Effector memory CD4-positive, alpha-beta T cell (primary cell): Measurements from ENCODE around the gene PSMB5.
"Not testable (repeated sequence)": the region's sequence is repeated elsewhere in the genome, so short reads cannot be mapped to it uniquely, and the experiment has no call there.

ENCODE experiments used
- DNase-seq, 3 donors: peaks; one replicate each; pipeline ENCODE4 v3.0.0-alpha.2; 2020
- H3K27ac ChIP-seq: 2 replicates; pipeline ENCODE4 v1.7.0; 2013; ENCODE audit warnings: mild to moderate bottlenecking, low read length, moderate library complexity; ENCODE audit not compliant: insufficient read depth, poor library complexity, severe bottlenecking
- H3K27me3 ChIP-seq: replicated peaks from 2 replicates; pipeline ENCODE4 v1.7.0; 2013; ENCODE audit warnings: mild to moderate bottlenecking, low read length; ENCODE audit not compliant: insufficient read depth, control insufficient read depth, poor library complexity, severe bottlenecking
- H3K36me3 ChIP-seq: 2 replicates; pipeline ENCODE4 v1.7.0; 2013; ENCODE audit warnings: mild to moderate bottlenecking, low read length, moderate library complexity; ENCODE audit not compliant: control insufficient read depth, insufficient read depth
- H3K4me1 ChIP-seq: 2 replicates; pipeline ENCODE4 v1.7.0; 2013; ENCODE audit warnings: low read length, mild to moderate bottlenecking; ENCODE audit not compliant: control insufficient read depth, insufficient read depth, poor library complexity, severe bottlenecking
- H3K4me3 ChIP-seq: 2 replicates; pipeline ENCODE4 v1.7.0; 2013; ENCODE audit warnings: low read length, low read depth, mild to moderate bottlenecking; ENCODE audit not compliant: insufficient read depth, poor library complexity, severe bottlenecking
- H3K9me3 ChIP-seq: 2 replicates; pipeline ENCODE4 v1.7.0; 2013; ENCODE audit warnings: mild to moderate bottlenecking, low read length, moderate library complexity; ENCODE audit not compliant: control insufficient read depth

PSMB5 gene

DNA sequence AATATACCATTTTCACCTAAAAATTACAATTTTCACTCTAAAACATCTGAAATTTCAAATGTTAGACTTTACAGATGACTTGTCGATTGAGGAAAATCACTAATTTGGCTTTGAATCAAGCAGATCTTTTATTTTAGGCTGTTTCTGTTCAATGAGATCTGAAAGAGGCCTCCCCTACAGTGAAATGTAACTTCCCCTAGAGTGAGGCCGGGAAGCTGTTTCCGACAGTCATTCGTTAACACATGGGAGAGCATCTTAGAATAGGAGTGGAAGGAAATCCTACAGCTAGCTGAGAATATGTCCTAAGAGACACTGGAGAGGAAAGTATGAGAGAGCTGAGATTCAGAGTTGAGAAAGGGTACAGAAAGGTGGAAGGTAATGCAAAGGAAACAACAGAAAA lies 19.1 kb downstream of the PSMB5 start:
- H3K27me3 ChIP-seq, result no peaks in the 10 kb centered on the region
- H3K4me3 ChIP-seq, result no peak overlapping the region
- H3K36me3 ChIP-seq, result no peaks in the 10 kb centered on the region
- H3K4me1 ChIP-seq, result no peaks in the 10 kb centered on the region
- no peak overlapping the region for H3K27ac ChIP-seq
- H3K9me3 ChIP-seq, result no peaks in the 10 kb centered on the region
- no peak for DNase-seq

DNA sequence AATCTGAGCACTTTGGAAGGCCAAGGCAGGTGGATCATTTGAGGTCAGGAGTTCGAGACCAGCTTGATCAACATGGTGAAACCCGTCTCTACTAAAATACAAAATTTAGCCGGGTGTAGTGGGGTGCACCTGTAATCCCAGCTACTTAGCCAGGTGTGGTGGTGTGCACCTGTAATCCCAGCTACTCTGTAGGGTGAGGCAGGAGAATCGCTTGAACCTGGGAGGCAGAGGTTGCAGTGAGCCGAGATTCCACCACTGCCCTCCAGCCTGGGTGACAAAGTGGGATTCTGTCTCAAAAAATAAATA lies 21.0 kb downstream of the PSMB5 start:
- H3K27me3 ChIP-seq, H3K36me3 ChIP-seq, H3K9me3 ChIP-seq, H3K4me1 ChIP-seq, DNase-seq, H3K27ac ChIP-seq, H3K4me3 ChIP-seq: not testable (repeated sequence)

DNA sequence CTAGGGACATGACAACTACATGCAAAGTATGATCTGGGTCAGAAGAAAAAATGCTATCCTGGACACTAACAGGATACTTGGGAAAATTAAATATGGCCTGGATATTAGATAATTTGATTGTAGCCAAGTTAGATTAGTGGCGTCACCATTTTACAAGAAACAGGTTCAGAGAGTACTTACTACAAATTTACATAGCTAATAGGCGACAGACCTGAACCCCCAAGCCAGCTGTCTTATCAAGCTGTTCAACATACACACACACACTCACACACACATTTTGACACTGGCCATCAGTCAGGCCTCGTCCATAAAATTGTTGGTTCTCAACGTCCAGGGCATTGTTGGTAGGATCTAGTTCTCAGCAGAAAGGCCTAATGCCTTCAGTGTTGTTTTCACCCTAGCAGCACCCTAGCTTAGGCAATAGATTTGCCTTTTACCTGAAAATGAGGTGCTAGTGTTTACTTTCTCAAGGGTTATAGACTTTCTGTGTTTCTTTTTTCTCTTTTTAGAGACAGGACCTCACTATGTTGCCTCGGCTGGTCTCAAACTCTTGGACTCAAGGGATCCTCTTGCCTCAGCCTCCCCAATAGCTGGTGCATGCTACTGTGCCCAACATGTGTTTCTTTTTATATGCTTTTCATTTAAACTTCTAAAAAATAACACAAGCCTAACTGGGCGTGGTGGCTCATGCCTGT lies 21.5 kb downstream of the PSMB5 start:
- Histone ChIP-seq H3K36me3 (no peaks in the 10 kb centered on the region), H3K4me1 (peaks cover 5% of the 10 kb centered on the region), H3K27ac (no peak overlapping the region), H3K9me3 (no peaks in the 10 kb centered on the region), H3K4me3 (no peak overlapping the region), H3K27me3 (no peaks in the 10 kb centered on the region)
- DNase-seq, result no peak

DNA sequence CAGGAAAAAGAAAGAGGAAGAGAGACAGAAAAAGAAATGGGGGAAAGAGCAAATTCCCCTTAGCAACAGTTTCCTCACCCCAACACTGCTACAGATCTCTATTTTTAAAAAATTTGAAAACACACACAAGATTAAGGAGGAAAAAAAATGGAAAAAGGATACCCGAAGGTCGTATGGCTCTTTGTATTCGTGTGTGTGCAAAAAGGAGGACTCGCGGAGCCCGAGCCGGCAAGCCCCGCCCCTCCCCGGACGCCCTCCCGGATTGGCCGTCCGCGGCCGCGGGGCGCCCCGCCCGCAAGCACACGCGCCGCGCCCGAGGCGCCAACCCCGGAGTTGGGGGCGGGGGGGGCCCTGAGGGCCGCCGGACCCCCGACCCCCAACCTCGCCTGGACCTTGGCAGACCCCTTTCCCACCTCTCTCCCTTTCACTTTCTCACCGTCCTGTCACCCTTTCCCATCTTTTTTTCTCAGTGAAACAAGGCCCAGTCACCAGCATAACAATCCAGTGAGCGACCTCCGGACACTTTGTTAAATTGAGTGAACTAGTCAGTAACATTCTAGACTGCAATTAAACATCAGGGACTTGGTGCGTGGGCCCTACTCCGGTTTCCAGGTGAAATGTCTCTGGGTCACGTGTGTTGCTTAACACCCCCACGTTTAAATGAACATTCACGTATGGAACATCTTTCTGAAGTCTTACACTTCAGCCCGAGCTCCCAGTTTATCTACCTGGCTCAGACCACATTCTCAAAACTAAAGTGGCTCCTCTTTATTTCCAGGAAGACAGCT lies 24.6 kb downstream of the PSMB5 start, which contains the start of gene C14orf93:
C14orf93 (minus strand) TSS at position 205 of the 788 bp plus-strand sequence. CDS start 11,120 bp downstream, outside the sequence.
- Histone ChIP-seq H3K4me3 (peak within 1 kb of the TSS; percentile 47), H3K36me3 (no peaks in the 10 kb centered on the region), H3K9me3 (no peaks in the 10 kb centered on the region), H3K27ac (peak within 1 kb of the TSS; percentile 69), H3K4me1 (peaks cover 12% of the 10 kb centered on the region), H3K27me3 (no peaks in the 10 kb centered on the region)
- peak; percentile 47 to 71 (median 56) for DNase-seq

GRCh38 chr14:23009483-23009938 lies 25.2 kb downstream of the PSMB5 start:
- no peak for DNase-seq

DNA sequence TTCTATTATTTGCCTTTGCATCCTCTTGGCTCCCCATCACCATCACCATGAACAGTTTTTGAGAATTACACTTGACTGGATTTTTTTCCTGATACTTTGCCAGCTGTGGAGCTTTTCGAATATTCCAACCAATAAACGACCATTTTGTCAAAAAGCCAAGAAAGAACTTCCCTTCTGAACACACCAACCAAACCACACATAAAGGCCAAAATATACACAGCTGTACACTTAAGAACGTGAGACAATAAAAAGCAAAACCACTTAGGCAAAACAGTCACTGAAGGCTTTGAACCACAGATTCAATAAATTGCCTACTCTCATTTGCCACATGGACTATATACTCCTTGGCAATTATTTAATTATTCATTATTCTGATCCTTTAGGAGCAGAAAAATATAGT lies 25.9 kb downstream of the PSMB5 start:
- DNase-seq, result no peak

More at GRCh38 chr14:23009483-23009938, 25.2 kb downstream of the PSMB5 start:
- Histone ChIP-seq H3K27me3 (no peaks in the 10 kb centered on the region), H3K4me3 (peak overlapping the region; percentile 47), H3K36me3 (no peaks in the 10 kb centered on the region), H3K9me3 (no peaks in the 10 kb centered on the region), H3K27ac (peak overlapping the region; percentile 45), H3K4me1 (peaks cover 12% of the 10 kb centered on the region)

GRCh38 chr14:23006544-23007419 lies 27.9 kb downstream of the PSMB5 start:
- peak overlapping the region; percentile 62 for H3K4me3 ChIP-seq
- H3K9me3 ChIP-seq, result no peaks in the 10 kb centered on the region
- H3K4me1 ChIP-seq, result peaks cover 12% of the 10 kb centered on the region
- no peaks in the 10 kb centered on the region for H3K27me3 ChIP-seq
- no peaks in the 10 kb centered on the region for H3K36me3 ChIP-seq
- H3K27ac ChIP-seq, result peak overlapping the region; percentile 70
- DNase-seq, result peak; percentile 92 to 97 (median 96)

More for the DNA sequence above, 25.9 kb downstream of the PSMB5 start:
- H3K4me3 ChIP-seq, result no peak overlapping the region
- H3K36me3 ChIP-seq, result no peaks in the 10 kb centered on the region
- peaks cover 12% of the 10 kb centered on the region for H3K4me1 ChIP-seq
- no peaks in the 10 kb centered on the region for H3K27me3 ChIP-seq
- H3K9me3 ChIP-seq, result no peaks in the 10 kb centered on the region
- H3K27ac ChIP-seq, result no peak overlapping the region

DNA sequence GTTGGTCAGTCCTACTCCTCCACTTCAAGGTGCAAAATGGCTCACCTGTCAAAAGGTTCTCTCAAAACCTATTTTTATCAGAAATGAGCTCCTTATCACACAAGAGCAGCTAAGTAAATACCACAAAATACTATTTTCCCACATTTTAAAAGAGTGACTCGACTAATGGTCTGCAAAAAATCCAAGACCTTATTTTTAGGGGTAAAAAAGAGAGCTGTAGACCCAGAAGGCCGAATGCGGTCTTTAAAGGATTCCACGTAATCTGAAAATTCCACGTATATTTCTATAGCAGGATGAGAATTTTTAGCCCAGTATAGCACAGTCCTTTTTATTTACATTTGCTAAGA lies 28.5 kb downstream of the PSMB5 start:
- H3K4me1 ChIP-seq, result peaks cover 12% of the 10 kb centered on the region
- DNase-seq, result no peak
- no peaks in the 10 kb centered on the region for H3K36me3 ChIP-seq
- H3K9me3 ChIP-seq, result no peaks in the 10 kb centered on the region
- no peaks in the 10 kb centered on the region for H3K27me3 ChIP-seq
- H3K4me3 ChIP-seq, result peak overlapping the region; percentile 62
- peak overlapping the region; percentile 70 for H3K27ac ChIP-seq

DNA sequence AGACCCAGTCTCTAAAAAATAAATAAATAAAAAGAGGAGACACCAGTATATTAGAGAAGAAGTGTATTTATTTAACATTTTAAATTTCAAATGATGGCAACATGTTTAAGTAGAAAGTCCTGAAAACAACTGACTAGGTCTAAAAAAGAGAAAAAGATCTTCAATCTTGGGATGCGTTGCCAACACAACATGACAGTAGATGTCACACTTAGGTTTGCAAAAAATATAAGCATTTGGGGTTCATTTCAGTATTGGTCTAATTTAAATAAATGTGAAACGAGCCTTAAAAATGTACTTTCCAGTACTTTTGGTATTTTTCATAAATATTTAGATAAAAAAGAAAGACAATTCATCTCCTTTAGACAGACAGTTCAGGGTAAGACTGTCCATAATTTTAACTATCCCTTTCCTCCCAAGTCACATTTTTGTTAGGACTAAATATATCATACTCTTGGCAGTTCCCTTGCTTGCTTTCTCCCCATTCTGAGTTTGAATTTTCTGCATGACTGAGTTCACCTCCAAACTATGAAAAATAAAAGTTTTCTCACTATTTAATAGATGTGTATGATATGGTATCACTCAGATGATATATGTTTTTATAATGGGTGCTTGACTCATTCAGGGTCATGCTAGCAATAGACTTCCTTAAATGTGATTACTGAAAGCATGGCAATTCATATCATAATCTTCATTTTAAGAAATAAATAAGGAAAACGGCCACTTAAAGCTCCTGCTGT lies 29.1 kb downstream of the PSMB5 start:
- Histone ChIP-seq H3K27me3 (no peaks in the 10 kb centered on the region), H3K9me3 (no peaks in the 10 kb centered on the region), H3K27ac (no peak overlapping the region), H3K4me1 (peaks cover 12% of the 10 kb centered on the region), H3K4me3 (no peak overlapping the region), H3K36me3 (no peaks in the 10 kb centered on the region)
- DNase-seq, result no peak
